A549 treated with DMSO at 1 μM for 4 hours (cell line): Measurements from ENCODE around the gene DCAF7. TPM values are rescaled to one million over a fixed set of nuclear protein-coding genes. Genes with fewer than 3 reads are reported as not detected.

Experiments used
- total RNA-seq: library from RNA; stranded (reverse); fragments of 200-300 nt; extraction: Qiagen RNA extraction; gene quantifications from 5 replicates; pipeline ENCODE4 v1.2.3, GENCODE V29; 2022; ENCODE audit warnings: low read depth

The DCAF7 gene, protein sequence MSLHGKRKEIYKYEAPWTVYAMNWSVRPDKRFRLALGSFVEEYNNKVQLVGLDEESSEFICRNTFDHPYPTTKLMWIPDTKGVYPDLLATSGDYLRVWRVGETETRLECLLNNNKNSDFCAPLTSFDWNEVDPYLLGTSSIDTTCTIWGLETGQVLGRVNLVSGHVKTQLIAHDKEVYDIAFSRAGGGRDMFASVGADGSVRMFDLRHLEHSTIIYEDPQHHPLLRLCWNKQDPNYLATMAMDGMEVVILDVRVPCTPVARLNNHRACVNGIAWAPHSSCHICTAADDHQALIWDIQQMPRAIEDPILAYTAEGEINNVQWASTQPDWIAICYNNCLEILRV
- total RNA-seq = 49.5 to 66.7 TPM (median 62.2 TPM) in 5 replicates

DNA sequence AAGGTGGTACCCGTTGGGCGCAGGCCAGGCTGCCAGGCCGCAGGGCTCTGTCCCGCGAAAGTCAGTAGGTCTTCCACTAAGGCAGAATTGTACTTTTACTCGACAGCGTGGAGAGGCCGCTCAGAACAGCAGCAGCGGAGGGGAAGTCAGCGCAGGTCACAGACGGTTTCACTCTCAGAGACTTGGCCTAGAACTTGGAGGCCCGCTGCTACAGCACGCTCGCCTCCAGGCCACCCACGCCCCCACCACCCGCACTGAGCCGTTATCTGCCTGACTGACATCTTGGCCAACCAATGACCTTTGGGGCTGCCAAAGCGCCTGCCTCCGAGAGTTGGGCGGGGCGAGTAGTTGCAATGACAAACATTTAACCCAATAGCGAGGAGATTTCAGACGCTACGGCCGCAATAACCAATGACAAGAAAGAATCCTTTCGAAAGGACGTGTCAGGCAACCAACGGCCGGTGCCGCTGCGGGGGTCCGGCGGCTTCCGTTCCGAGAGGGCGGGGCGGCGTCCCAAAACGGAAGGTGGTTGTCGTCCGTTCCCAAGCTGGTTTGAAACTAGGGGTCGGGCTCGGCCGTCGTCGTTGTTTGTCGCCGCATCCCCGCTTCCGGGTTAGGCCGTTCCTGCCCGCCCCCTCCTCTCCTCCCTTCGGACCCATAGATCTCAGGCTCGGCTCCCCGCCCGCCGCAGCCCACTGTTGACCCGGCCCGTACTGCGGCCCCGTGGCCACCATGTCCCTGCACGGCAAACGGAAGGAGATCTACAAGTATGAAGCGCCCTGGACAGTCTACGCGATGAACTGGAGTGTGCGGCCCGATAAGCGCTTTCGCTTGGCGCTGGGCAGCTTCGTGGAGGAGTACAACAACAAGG, at the start of gene DCAF7:
TSS of gene DCAF7 (plus strand) at position 532 of the 871 bp plus-strand sequence. CDS start at position 733, 201 bp downstream.

GRCh38 chr17:63523253-63523855, 26.9 kb upstream of the DCAF7 start, which contains the start of gene KCNH6:
KCNH6 (plus strand) TSS chr17:63523358; CDS start chr17:63523414, 56 bp downstream.

GRCh38 chr17:63600569-63601438, 50.5 kb downstream of the DCAF7 start, which contains the start of gene TACO1:
TACO1 (plus strand) TSS chr17:63600895; CDS start chr17:63601084, 189 bp downstream.

DNA sequence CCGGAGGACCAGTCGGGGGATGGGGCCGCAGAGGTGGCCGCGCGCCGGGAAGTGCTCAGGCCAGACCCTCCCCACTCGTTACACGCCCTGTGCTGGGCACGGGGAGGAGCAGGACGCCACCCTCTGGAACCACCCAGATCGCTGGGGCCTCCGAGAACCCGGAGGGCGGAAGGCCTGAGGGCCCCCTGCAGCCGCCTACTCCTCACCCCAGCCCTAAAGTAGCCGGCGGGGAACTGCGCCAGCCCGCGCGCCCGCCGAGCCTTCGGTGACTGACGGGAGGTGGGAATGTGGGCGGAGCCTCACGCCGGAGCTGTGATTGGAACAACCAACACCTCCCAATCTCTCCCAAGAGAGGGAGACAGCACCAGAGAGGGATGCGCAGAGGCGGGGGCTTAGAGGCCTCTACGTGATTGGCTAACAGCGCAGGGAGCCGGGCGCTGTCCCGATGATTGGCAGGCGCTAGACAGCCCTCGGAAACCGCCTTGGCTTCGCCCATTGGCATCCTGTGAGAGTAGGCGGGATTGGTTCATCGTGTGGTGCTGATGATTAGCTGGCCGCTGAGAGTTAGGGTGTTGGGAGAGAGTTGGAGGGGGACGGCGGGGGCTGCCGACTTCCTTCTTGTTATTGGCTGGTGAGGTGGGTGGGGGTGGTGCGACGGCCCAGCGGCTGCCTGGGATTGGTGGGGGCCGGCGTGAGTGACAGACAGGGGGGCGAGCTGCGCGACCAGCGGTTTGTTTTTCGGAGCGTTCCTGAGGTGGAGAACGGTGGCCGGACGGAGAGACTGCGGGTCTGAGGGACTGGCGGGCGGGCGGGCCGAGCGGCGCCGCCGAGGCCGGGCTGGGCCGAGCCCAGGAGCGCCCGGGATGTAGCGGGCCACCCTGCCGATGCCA, 71.7 kb downstream of the DCAF7 start, which contains the start of gene MAP3K3:
TSS of gene MAP3K3 (plus strand) at position 734 of the 890 bp plus-strand sequence. CDS start 343 bp downstream, outside the sequence.

Other genes starting within 250 kb of the DCAF7 start
- gene CYB561, start 104.2 kb upstream of the DCAF7 start, total RNA-seq = 28.4 to 32.0 TPM (median 29.1 TPM) in 5 replicates
- gene ACE, start 73.4 kb upstream of the DCAF7 start, total RNA-seq = 0.21 to 0.57 TPM (median 0.37 TPM) in 5 replicates
- not detected in 5 replicates for gene KCNH6, start 27.1 kb upstream of the DCAF7 start, total RNA-seq
- gene TACO1, start 50.4 kb downstream of the DCAF7 start, total RNA-seq = 51.3 to 56.5 TPM (median 54.4 TPM) in 5 replicates
- 13.5 to 19.5 TPM (median 16.3 TPM) in 5 replicates for gene MAP3K3, start 71.9 kb downstream of the DCAF7 start, total RNA-seq
- 9.6 to 12.7 TPM (median 11.0 TPM) in 5 replicates for gene LIMD2, start 149.6 kb downstream of the DCAF7 start, total RNA-seq
- gene STRADA, start 191.3 kb downstream of the DCAF7 start, total RNA-seq = 24.9 to 30.7 TPM (median 27.0 TPM) in 5 replicates
- 99.5 to 128 TPM (median 109 TPM) in 5 replicates for gene CCDC47, start 223.1 kb downstream of the DCAF7 start, total RNA-seq
- gene DDX42, start 223.7 kb downstream of the DCAF7 start, total RNA-seq = 94.9 to 104 TPM (median 99.5 TPM) in 5 replicates